Hematopoietic multipotent progenitor cell treated with erythropoietin and hydrocortisone succinate and interleukin-3 and kit ligand, for 15 days (in vitro differentiated cells): Measurements from ENCODE around the gene ANO1.

Experiments used
- DNase-seq: peaks from one replicate; pipeline ENCODE4 v3.0.0-alpha.2; 2015; ENCODE audit warnings: low spot score

The ANO1 gene

GRCh38 chr11:70072861-70073755 lies 5.0 kb upstream of the ANO1 start:
- no peak for DNase-seq

- no peak for DNase-seq
Observed at GRCh38 chr11:70073871-70074371, 4.2 kb upstream of the ANO1 start.

- no peak for DNase-seq
Observed at GRCh38 chr11:70074746-70075145, 3.4 kb upstream of the ANO1 start.

GRCh38 chr11:70075836-70076235 lies 2.3 kb upstream of the ANO1 start:
- no peak for DNase-seq

GRCh38 chr11:70076461-70076931 lies 1.6 kb upstream of the ANO1 start:
- DNase-seq = no peak

- DNase-seq = no peak
Observed at GRCh38 chr11:70077411-70078094, 564 bp upstream of the ANO1 start.

GRCh38 chr11:70078781-70079616 lies 882 bp downstream of the ANO1 start:
- DNase-seq = no peak

- DNase-seq = no peak
Observed at GRCh38 chr11:70079691-70080090, 1.6 kb downstream of the ANO1 start.

GRCh38 chr11:70080763-70081162 lies 2.6 kb downstream of the ANO1 start:
- no peak for DNase-seq

GRCh38 chr11:70082829-70083228 lies 4.7 kb downstream of the ANO1 start:
- DNase-seq = no peak

GRCh38 chr11:70084046-70084984 lies 6.2 kb downstream of the ANO1 start:
- DNase-seq = no peak

- no peak for DNase-seq
Observed at GRCh38 chr11:70085815-70086769, 8.0 kb downstream of the ANO1 start.

GRCh38 chr11:70087446-70088167 lies 9.5 kb downstream of the ANO1 start:
- DNase-seq = no peak

- no peak for DNase-seq
Observed at GRCh38 chr11:70088735-70089250, 10.7 kb downstream of the ANO1 start.

- DNase-seq = no peak
Observed at GRCh38 chr11:70089631-70090030, 11.5 kb downstream of the ANO1 start.

GRCh38 chr11:70090961-70091381 lies 12.9 kb downstream of the ANO1 start:
- DNase-seq = no peak

- no peak for DNase-seq
Observed at GRCh38 chr11:70091638-70092037, 13.5 kb downstream of the ANO1 start.

- no peak for DNase-seq
Observed at GRCh38 chr11:70092959-70093715, 15.0 kb downstream of the ANO1 start.
